GM21423 (cell line): ENCODE data around the gene M1AP.

Experiments
- ATAC-seq: cut with Tn5 transposase; IDR thresholded peaks from one replicate; pipeline ENCODE4 v1.9.1; 2021; ENCODE audit warnings: mild to moderate bottlenecking, moderate library complexity; ENCODE audit not compliant: unreplicated experiment

M1AP gene

GRCh38 chr2:74551530-74551929 is 96.6 kb downstream of the M1AP start:
- no peak for ATAC-seq

DNA sequence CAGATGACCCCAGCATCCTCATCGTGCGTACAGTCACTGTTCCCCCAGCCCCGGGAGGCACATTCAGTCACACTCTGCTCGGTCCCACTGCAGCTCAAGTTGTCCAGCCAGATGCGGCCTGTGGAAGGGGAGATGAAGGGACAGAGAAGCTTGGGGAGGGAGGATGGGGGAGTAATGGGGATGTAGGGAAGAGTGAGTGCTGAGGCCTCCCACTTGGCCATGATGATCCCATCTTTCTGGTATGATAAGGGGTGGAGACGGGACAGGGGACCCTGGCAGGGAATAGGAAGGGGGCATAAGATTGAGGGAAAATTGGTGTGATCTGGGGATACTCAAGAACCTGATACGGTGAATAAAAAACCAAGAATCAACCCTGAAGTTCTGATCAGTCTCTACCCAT is 97.9 kb downstream of the M1AP start:
- no peak for ATAC-seq

GRCh38 chr2:74548900-74549826 is 99.0 kb downstream of the M1AP start:
- no peak for ATAC-seq

- ATAC-seq = no peak
Measured at GRCh38 chr2:74548285-74548899, 99.7 kb downstream of the M1AP start.

GRCh38 chr2:74546004-74546403 is 102.1 kb downstream of the M1AP start:
- no peak for ATAC-seq

DNA sequence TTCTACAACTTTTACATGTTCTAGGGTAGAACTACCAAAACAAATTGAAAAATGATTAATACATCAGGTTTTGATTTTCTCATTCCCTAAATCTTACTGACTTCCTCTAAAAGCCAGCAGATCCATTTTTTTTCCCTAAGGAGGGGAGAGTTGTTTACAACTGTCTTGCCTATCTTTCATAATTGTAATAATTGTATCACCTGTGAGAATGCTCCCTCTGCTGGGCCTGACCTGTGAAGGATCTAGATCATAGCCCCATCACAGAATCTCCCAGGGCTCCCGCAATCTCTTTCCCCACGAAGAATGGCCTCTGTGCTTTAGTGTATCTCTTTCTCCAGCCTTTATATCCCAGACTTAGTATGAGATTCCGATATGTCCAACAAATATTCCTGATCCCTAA is 103.5 kb downstream of the M1AP start:
- ATAC-seq = no peak

DNA sequence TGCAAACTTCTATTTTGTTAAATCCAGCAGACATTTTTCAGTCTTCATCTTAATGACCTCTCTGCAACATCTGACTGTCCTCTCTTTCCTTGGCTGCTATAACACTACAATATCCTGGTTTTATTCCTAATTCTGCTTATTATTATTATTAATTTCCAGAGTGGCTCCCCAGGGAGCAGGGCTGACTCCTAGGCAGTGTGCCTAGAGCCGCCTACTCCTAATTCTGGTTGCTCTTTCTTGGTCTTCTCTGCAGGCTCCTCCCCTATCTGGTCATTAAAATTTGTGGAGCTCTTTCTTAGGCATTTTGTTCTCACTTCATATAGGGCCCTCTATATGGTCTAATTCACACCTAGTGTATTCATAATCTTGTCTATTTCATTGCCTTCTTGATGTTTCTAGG is 105.2 kb downstream of the M1AP start:
- no peak for ATAC-seq

DNA sequence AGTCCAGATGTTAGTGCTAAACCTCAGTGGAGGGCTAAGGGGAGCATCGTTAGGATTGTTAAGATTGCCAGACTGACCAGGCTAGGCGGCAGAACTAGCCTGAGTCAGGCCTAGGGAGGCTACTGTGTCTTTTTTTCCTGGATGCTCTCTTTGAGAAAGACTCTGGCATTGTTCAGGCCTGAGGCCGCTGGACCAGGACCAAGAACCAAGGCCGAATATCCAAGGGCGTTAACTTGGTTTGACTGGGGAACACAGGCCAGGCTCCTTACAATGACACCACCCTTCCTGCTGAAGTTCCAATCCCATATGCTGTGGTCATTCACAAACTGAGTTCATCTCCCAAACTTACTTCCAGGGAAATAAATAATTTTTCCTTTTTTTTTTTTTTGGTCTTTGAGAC is 107.8 kb downstream of the M1AP start:
- no peak for ATAC-seq

DNA sequence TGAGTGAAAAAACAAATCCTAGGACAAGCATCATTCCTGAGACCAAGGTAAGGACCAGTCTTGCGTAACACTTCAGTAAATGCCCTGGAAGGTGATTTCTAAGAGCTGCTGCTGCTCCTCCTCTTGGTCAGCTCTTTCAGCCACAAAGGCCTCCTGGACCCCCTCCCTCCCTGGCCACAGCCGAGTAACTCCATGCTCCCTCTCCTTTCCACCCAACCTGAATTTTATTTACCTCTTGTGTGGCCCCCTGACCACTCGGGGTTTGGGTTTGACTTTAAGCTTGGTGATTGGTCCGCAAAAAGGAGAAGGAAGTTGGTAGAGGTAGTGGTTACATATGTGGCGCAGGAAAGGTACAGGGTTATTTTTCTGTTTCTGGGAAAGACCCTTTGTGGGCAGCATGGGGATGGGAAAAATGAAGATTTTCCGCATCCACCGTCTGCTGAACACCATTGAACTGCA is 109.2 kb downstream of the M1AP start:
- ATAC-seq = no peak

DNA sequence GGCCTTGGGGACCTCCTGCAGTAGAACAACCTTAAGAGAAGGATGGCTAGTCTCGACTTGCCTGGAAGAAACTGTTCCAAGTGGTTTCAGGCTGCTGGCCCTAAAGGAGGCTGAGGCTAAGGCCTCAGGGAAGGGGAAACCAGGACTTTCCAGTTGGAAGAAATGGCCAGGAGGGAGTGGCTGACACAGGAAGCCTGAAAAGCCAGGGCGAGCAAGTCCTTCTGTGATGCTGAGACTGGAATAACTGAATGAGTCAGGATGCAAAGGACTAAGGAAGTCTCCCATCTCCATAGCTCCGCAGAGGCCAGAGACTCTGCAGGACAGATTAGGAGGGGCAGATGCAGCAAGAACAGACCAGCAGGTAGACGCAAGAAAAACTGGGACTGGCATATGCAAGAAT is 111.0 kb downstream of the M1AP start:
- ATAC-seq = no peak

DNA sequence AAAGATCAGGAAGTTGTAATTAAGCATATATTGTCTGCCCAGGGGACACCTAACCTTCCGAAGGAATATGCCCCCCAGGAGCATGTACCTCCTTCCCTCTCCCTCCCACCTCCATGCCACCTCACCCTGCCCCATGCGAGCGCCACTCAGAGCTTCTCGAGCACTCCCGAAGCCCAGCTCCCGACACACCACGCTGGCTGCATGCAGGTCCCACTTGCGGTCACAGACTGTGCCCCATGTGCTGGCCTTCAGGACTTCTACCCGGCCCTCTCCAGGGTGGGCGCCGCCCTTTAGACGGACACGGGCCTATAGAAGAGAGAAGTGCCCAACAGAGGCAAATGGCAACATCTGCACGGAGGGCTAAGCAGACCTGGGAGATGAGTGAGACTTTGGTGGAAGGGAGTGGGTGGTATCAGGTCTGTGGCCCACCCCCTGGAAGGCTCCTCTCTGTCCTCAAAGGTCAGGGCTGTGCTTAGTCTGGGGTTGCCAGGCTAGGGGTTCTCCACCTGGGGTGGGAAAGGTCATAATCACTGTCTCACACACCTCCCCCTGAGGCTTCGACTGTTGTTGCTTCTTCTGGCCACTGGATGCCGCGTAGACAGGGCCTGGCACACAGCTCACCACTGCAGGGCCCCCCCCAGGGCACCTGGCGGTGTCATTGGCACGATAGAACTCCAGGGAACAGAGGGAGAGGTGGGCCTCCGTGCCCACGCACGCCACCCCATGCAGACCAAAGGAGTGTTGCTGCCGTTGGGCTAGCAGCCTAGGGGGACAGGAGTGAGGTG is 111.8 kb downstream of the M1AP start:
- no peak for ATAC-seq

DNA sequence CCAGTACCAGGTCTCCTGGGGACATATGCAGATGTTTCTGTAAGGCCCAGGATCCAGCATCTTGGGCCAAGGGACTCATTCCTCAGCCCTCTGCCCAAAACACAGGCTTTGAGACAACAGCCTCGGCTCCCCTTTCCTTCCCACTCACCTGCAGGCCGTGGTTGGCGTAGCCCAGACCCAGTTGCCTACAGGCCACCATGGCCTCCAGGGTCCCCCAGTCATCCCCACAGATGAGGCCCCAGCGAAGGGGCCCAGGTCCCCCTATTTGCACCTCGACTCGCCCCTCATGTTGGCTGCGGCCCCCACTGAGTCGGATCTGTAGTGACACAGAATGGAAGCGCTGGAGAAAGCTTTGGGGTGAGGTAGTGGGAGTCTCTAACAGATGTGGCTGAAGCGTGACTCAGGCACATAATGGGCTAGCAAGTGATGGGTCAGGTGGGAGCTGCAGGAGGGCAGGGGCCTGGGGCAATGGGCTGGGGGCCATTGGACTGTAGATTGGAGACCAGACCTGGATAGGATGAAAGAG is 112.6 kb downstream of the M1AP start:
- ATAC-seq = no peak

GRCh38 chr2:74534411-74534810 is 113.7 kb downstream of the M1AP start:
- ATAC-seq = no peak

- no peak for ATAC-seq
Measured at GRCh38 chr2:74533464-74533863, 114.7 kb downstream of the M1AP start.

DNA sequence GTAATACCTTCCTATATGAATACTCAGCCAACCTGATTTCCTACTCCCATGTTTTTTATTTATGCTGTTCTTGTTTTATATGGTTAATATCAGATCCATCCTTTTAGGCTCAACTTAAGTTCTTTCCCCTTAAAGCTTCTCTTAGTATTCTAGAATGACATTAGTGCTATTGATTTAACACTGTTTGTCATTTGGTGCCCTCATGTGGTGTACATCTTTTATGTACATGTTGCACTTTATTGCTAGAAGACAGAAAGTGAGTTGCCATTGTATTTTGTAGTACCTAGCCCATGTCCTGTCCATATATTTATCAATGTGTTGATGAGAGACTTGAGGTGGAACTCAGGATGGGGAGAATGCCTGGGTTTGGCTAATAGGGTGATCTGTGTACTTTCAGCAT is 115.9 kb downstream of the M1AP start:
- ATAC-seq = no peak

DNA sequence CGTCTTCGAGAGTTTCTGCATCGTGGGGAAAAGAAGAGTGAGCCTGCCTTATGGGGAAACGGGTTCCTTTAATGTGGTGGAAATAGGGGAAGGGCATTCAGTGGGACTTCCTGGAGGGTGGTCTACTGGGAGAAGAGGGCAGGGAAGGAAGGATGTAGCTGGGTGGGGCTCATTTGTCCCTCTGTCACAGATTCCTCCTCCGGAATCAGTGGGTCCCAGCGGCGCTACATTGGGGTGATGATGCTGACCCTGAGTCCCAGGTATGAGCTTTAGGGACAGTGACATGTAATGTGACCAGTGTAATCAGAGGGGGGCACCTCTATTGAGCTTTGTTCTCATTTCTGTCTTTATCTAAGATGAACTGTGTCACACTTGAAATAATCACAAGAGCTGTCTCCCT is 116.5 kb downstream of the M1AP start:
- no peak for ATAC-seq

- ATAC-seq = peak; percentile 30
Measured at GRCh38 chr2:74530239-74531187, 117.6 kb downstream of the M1AP start.

DNA sequence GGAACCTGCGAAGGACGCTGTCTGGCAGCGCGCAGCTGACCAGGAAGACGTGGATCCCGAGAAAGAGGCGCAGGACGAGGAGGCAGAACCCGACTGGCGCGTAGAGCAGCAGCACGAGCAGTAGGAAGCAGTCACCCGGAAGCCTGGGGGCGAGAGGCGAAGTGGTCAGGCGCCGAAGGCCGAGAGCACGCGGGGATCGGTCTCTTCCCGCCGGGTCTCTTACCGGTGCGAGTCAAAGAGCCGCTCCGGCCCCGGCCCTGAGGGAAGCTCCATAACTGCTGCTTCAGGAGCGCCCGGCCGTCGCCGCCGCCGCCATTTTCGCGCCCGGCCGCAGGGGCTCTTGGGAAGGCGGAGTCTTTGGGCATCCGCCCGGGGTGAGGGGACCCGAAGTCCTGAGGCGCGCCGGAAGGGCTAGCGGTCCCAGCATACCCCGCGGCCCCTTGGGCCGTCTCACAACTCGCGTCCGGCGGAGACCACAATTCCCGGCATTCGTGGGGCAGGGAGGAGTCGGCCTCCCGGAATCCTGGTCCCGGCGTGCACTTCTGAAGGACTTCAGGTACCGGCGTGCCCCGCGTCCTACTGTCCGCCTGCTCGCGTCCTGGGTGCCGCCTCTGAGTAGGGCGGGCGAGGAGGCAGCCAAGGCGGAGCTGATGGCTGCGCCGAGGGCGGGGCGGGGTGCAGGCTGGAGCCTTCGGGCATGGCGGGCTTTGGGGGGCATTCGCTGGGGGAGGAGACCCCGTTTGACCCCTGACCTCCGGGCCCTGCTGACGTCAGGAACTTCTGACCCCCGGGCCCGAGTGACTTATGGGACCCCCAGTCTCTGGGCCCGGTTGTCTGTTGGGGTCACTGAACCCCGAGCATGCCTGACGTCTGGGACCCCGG is 118.5 kb downstream of the M1AP start, which contains the start of the genes AUP1 and HTRA2:
Gene AUP1 (minus strand): TSS at position 350 of the 882 bp plus-strand sequence. CDS start 77 bp downstream, at position 273.
Gene HTRA2 (plus strand): TSS at position 577 of the 882 bp plus-strand sequence. CDS start 74 bp downstream, at position 651.
- ATAC-seq = peak; percentile 80
